SW480 (cell line): ENCODE results near the gene DDB1.

ENCODE experiments used
- DNase-seq: peaks from one replicate; pipeline ENCODE4 v3.0.0-alpha.2; 2016; ENCODE audit warnings: low spot score

The DDB1 gene

DNA sequence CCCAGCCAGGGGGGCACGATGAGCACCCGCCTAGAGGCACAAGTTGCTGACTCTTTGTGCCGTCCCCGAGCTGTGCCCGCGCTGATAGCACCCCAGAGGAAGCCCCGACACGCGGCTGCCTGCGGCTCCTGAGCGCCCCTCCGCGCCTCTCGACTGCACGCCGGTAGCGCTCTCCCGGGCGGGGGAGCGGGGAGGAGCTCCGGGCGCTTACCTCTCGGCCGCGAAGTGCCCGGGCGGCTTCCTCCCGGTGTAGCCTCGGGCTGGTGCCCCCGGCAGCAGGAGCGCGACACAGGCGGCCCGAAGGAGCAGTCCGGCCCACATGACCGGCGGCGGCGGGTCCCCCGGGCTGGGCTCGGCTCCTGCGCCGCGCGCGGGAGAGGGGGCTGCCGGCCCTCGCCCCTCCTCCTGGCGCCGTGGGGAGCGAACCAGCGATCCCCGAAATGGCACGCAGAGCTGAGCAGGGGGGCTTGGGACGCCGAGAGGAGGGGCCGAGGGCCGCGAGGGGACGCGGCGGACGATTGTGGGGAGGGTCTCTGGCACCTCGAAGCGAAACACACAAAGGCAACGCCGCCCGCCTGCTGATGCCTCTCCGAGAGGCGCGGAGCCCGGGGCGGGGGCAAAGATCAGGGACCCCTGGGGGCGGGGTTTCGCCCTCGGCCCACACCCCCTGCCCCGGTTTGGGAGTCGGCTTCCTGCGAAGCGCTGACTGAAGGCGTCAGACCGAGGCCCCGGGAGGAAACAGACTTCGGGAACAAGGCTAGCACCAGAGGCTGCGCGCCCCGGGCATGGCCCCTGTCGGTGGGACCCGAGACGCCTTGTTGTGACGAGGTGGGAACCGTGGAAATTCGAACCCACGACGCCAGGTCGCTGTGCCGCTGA, 37.9 kb downstream of the DDB1 start, which contains the start of gene VWCE:
Gene VWCE, minus strand, starts transcription at position 600 of the 879 bp plus-strand sequence. Its CDS starts 279 bp downstream, at position 321.
- DNase-seq, result peak; percentile 83

DNA sequence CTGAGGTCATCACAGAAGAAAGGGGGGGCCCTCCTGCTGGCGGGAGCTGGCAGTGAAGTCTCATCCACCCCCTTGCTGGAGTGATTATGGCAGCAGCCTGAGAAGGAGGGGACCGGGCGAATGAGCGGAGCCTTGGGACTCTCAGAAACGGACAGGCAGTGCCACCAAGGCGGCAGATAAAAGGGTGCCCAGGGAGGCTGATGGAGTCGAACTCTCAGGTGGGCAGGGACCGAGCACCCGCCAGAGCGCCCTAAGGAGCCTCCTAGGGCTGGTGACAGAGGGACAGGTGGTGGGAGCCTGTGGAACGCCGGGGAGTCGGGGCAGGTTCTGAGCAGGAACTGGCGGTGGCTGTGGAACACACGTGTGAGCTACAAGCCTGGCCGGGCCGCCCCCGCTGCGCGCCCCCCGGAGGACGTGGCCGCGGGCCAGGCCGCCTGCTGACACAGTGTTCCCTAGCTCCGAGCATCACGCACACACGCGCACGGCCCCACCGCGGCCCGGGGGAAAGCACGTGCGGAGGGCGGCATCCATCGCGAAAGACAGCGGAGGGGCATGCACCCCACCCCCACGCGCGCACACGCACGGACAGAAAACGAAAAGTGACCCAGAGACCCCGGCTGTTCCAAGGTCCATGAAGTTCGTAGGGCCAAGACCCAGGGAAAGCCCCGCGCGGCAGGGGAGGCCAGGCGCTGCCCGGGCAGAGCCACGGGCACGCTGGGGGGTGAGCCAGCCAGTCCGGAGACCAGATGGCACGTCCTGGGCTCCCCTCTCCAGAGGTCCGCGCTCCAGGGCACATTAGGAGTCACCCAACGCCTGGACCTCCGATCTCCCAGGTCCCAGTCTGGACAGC, 38.8 kb downstream of the DDB1 start:
- DNase-seq, result peak; percentile 69

DNA sequence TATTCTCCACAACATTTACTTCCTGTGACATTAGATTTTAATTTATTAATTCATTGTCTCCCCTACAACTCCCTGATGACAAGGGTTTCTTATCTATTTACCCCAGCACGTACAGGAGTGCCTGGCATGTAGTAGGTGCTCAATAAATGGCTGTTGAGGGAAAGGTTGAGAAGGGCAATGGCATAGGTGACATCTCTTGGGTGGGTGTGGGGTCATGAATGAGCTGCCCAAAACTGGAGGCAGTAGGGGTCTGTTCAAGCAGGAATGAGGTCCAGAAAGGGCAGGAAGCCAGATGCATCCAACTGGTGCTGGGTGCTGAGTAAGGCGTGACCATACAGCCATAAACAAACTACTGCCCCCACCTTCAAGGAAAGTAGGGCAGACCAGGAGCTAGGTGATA, 40.5 kb downstream of the DDB1 start:
- DNase-seq, result no peak

DNA sequence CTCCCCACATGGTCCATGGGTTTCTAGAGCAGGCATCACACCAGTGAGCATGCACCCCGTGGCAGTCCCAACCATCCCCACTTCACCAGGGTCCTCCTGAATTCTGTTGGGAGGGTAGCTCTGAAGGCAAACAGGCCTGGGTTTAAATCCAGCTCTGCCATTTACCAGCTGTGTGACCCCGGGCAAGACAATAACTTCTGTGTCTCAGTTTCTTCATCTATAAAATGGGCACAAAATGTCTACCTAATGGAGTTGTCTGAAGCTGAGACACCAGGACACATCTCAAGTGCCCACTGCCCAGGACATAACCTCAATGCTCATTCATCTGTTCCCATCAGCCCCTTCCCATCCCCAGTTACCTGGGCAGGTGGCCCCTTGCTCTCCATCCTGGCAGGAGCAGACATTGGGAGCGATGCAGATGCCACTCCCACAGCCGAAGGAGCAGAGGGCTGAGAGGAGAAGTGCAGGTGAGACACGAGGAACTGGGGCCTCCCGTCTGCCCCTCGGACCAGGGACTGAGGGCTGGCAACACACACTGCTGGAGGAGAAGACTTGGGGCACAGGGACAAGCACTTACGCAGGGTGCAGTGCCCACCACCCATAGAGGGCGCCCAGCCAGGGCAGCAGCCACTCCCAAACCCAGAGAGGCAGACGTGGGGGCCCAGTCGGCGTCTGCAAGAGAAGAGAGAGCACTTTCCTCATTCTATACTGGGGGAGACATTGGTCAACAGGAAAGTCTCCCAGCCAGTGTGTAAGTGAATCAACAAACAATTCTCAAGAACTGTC, 41.8 kb downstream of the DDB1 start:
- no peak for DNase-seq

DNA sequence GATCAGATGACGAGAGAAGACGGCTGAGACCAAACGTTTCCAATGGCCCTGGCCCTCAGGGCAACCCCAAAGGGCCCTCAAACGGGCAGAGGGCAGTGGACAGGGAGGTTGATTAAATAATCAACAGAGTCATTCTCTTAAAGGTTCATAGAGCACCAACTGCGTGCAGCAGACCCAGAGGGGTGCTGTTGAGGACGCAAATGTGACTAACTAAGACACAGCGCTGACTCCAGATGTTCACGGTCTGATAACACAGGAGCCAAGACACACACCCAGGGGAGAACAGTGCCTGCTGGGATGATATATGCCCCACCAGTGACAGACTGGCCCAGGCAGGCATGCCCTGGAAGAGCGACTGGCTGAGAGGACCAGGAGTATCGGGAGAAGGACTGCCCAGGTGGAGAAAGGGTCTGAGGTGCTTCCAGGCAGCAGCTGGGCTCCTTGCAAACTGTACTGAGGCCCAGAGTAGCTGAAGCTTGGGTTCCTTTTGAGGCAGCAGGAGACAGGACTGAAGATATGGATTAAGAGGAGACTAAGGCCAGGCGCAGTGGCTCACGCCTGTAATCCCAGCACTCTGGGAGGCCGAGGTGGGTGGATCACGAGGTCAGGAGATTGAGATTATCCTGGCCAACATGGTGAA, 45.4 kb downstream of the DDB1 start:
- DNase-seq, result no peak

DNA sequence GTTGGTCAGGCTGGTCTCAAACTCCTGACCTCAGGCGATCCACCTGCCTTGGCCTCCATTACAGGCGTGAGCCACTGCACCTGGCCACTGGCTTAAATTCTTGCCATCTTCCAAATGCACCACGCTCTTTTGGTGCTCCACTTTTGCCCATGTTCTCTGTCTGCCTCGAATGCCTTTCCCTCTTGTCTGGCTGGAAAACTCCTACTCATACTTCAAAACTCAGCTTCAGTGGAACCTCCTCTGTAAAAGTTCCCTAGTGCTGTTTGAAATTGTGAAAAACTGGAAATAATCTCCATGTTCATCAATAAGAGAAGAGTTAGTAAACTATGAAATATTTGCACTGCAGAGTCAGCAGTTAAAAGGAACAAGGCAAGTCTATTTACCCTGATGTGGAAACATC, 49.3 kb downstream of the DDB1 start:
- no peak for DNase-seq

DNA sequence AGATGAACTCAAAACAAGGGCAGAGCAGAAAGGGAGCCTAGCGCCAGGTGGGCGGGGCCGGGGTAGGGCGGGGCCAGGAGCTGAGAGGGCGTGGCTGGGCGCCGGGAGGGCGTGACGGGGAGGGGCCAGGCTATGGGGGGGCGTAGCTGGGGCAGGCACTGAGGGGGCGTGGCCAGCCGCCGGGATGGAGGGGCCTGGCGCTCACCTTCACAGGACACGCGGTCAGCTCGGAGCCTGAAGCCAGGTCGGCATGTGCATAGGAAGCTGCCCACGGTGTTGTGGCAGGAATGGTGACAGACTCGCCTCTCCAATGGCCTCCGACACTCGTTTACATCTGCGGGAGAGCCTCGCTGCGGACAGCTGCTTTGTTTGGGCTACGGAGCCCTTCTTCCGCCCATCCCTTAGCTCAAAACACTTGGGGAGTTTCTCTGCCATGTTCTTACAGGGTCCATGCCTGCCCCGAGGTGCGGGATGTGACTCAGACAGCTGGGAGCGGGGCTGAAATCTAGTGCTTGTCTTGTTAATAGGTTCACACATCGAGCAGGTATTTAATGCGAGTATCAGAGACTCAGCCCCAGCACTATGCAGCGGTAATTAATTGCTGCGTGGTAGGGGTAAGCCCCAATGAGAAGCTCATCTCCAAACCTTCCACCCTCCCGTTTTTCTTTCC, 51.2 kb downstream of the DDB1 start:
- peak; percentile 62 for DNase-seq

DNA sequence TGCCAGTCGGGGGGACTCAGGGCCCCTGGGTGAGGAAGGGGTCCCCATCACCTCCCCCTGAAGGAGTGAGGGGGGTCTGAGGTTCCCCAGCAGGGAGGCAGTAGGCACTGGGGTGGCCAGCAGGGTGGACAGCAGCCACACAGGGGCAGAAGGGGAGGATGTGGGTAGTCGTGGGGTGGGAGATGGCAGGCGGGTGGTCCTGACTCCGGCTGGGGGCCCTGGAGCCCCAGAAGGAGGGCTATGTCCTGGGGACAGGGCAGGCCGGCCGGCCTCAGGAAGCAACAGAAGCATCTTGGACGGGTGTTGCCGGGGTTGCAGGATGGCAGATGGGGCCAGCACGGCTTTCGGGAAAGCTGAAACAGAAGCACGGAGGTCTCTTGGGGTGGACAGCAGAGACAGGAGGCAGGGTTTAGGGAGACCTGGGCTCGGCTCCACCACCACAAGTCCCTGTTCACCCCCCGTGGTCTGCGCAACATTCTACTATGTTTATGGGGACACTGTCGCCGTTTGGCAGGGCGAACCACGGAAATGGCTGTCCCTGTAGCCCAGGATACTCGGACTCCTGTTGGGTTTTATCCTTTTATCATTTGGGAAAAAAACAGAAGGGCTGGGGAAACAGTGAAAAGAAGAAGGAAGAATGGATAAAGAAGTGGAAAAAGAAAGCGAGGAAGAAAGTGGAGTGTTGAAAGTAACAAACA, 51.9 kb downstream of the DDB1 start:
- DNase-seq, result no peak

DNA sequence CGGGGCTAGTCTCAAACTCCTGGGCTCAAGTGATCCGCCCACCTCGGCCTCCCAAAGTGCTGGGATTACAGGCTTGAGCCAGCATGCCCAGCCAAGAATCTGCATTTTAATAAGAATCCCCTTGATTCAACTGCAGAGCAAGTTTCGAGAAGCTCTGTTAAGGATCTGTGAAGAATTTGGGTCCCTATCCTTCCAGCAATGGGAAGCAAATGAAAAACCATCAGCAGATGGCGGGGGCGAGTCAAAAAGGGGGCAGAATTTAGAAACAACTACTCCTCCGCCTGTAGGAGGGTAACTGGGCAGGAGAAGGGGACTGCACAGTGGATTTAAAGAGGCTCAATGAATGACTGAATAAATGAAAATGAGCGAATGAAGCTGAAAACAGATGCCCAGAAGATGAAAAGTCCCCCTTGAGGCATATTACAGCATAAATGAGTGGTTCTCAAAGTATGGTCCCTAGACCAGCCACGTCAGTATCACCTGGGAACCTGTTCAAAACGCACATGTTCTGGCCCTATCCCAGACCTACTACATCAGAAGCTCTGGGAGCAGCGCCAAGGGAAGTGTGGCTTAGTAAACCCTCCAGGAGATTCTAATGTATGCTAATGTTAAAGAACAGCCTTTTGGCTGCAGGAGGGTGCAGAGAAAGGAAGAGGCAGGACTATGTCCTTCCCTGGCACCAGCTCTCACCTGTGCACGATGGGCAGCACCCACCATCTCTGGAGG, 52.8 kb downstream of the DDB1 start:
- DNase-seq, result no peak

DNA sequence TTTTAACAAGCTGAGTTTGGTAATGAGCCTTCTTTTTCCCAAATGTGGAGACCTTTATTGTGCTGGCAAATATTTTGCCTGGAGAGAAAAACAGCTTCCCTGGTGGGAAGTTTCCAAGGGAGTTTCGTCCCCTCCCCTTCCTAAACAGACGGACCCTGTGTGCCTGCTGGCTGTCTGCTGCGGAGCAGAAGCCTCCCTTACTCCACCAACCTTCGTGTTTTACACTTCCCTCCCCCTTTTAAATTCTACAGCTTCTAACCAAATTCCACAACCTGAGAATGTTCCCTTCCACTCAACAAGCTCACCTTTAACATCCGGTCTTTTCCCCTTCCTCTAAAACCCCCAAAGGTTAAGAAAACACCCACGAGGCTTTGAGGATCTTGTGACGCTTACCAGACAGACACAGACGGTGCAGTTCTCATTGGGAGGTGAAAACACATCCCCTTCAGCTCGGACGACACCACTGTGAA, 54.9 kb downstream of the DDB1 start:
- DNase-seq, result no peak

DNA sequence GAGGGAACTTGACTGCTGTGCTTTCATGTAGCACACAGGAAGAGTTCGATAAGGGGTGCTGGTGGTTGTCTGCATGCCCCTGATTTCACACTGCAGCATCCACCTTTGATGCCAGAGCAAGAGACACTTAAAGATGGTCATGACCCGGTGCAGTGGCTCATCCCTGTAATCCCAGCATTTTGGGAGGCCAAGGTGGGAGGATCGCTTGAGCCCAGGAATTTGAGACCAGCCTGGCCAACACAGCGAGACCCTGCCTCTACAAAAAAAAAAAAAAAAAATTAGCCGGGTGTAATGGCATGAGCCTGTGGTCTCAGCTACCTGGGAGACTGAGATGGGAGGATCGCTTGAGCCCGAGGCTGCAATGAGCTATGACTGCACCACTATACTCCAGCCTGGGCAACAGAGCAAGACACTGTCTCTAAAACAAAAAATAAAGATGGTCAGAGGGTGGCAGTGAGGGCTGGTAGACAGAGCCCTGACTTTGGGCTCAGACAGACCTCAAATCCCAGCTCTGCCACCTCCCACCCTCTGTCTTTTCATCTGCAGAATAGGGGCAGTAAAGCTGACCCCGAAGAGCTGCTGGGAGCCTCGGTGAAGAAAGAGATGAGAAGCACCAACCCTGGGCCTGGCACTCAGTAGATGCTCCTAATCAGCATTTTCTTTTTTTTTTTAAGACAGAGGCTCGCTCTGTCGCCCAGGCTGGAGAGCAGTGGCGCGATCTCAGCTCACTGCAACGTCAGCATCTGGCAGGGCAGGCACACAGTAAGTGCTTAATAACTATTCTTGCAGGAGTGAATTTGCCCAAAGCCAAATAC, 55.5 kb downstream of the DDB1 start:
- no peak for DNase-seq

DNA sequence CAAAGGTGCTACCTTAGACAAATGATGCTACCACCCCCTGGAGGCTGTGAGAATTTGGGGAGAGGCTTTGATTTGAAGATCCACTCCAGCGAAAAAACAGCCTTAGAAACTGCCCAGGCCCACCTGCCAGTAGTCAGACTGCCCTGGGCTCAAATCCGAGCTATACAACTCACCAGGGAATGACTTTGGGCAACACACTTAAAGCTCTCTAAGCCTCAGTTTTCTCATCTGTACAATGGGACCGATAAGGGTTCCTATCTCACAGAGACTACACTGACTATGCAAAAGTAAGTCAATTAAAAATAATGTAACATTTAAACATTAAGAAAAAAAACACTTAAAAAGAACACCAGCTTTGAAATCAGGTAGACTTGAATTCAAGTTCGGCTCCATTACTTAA, 57.7 kb downstream of the DDB1 start:
- no peak for DNase-seq

DNA sequence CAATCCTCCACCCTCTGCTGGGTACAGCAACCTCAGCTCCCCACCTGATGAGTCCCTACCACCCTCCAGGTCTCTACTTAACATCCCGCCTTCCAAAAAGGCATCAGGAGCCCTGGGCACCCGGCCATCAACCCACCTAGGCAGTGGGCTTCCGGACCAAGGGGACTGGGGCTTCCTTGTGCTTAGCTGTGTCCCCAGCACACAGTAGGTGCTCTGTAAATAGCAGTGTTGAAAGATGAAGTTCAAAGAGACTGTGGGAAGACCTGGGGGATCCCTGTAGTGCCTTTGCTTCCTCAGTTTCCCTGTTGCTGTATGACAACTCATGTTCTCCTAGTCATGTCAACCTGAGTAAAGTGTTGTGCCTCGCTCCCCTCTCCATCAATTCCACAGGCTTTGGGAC, 58.8 kb downstream of the DDB1 start:
- DNase-seq, result no peak

DNA sequence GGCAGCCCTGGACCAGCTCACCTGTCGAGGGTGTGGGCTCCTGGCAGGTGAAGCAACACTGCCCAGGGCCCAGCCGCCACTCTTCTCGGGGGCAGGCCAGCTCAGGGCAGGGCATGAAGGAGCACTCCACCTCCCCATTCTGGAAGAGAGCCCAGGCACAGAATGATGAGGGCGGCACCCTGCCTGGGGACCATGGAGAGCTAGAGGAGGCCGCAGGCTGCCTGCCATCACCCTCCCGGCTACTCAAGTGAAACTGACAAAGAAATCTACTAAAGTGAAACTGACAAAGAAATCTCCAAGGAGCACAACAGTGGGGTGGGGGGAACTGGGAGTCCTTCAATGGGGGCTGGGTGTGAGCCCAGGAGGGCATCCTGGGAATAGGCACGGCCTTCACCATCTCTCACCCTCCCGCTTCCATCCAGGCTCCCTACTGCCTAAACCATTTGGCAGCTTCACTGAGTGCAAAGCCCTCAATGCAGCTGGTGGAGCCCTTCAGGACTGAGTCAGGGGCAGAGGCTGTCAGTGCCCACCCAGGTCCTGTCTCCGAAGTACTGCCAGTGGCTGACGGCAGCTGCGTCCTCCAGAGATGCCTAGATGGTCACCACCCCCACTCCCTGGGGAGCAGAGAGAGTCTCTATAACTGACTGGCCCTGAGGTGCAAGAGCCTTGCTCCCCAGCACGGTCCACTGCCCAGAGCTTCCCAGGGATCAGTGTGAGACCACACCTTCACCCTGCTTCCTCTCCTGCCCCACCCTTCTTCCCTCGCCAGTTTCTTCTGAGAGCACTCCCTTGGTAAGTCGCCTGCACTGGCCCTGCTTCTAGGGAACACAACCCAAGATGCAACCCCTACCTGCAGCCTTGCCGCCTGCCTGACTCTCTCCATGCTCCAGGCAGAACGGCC, 59.5 kb downstream of the DDB1 start:
- no peak for DNase-seq

DNA sequence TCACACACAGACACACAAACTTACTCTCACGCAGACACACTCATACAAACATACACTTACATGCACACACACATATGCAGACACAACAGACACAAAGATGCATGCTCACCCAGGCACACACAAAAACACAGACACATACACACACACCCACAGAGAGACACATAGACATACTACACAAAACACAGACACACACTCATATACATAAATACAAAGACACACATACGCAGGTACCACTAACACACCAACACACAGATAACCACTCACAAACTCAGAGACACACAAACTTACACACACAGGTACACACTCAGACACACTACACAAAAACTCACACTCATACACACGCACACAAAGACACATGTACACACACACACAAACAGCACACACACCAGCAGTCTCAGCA, 60.2 kb downstream of the DDB1 start:
- no peak for DNase-seq

DNA sequence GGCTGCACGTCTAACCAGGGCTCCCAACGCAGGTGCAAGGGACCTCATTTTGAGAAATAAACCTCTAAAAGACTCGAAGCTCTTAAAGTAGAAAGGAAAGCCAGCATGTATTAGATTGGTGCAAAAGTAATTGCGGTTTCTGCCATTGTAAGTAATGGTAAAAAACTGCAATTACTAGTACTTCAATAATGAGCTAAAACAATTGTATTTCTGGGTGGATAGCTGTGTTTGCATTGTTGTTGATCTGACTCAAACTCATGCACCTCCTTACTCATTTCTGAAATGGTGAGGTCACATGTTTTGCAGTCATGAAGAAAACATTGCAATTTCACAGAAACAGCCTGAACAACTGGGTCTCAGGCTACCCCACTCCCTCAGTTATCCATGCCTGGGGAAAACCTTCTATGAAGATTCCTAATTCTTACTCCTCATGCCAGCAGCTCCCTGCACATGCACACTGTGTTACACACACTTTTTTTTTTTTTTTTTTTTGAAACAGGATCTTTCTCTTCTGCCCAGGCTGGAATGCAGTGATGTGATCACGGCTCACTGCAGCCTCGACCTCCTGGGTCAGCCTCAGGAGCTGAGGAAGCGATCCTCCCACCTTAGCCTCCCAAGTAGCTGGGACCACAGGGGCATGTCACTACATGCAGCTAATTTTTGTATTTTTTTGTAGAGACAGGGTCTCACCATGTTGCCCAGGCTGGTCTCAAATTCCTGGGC, 62.4 kb downstream of the DDB1 start:
- no peak for DNase-seq

DNA sequence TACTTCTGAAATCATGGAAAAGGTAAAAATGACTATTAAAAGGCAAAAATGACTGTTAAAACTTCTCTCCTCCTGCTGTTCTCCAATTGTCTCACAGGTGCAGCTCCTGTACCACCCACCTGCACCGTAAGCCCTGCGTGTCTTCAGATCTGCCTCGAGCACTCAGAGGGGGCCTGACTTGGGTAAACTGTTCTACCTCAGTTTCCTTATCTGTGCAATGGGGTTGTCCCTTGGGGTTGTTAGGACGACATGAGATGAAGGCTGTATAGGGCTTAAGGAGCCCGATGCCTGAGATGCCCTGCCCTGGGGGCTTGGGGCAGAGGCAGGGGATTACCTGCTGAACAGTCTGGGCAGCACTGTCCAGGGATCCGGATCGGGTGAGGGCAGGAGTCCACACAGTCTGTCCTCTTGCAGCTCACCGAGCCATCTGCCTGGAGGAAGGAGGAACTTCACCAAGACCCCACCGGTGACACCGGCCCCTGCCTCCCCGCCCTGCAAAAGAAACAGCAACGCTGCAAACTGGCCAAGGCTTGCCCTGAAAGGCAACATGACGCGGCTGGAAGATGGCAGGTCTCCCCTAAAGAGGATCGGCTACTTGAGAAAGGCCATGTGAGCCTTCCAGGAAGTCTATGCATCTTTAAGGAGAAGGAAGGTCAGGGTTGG, 64.2 kb downstream of the DDB1 start:
- DNase-seq, result no peak
